ENCODE data around the gene HSD3B7.
A peak's percentile ranks its signal among the peaks of the same experiment; 100 is the strongest.

HSD3B7 gene

DNA sequence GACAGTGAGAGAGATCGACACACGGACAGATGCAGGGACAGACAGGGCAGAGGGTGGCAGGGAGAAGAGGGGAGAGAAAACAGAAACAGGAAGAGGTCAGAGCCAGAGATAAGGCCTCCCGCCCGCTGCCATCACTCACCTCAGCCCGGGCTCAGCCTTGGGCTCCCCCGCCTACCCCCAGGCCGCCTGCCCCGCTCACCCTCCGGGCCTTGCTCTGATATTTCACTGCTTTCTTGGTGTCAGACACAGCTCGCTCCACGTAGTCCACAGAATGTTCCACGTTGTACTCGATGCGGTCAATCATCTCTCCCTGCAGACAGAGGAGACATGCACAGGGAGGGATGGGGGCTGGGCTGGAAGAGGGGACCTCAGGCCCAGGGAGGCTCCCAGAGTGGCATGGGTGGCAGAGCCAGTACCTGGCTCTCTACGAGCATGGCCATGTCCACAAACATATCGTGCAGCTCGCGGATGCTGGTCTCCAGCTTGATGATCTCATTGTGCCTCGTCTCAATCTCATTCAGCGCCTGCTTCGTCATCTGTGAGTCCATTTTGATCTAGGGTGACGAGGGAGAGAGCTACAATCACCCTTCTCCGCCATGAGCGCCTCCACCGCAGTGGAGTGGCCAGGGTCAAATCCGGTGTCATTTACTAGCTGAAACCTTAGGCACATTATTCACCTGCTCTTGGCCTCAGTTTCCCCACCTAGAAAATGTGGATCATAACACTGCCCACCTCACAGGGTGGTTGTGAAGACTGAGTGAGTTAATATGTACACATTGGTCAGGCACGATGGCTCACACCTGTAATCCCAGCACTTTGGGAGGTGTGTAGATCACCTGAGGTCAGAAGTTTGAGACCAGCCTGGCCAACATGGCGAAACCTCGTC lies 8.2 kb downstream of the HSD3B7 start:
- TF ChIP-seq, protein P1, sequence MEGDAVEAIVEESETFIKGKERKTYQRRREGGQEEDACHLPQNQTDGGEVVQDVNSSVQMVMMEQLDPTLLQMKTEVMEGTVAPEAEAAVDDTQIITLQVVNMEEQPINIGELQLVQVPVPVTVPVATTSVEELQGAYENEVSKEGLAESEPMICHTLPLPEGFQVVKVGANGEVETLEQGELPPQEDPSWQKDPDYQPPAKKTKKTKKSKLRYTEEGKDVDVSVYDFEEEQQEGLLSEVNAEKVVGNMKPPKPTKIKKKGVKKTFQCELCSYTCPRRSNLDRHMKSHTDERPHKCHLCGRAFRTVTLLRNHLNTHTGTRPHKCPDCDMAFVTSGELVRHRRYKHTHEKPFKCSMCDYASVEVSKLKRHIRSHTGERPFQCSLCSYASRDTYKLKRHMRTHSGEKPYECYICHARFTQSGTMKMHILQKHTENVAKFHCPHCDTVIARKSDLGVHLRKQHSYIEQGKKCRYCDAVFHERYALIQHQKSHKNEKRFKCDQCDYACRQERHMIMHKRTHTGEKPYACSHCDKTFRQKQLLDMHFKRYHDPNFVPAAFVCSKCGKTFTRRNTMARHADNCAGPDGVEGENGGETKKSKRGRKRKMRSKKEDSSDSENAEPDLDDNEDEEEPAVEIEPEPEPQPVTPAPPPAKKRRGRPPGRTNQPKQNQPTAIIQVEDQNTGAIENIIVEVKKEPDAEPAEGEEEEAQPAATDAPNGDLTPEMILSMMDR (IDR thresholded peaks at IDR 0.05; ENCODE audit: insufficient read depth, low read length, poor library complexity, severe bottlenecking), result no peak
- no peak for DNase-seq (ENCODE audit: extremely low read depth, insufficient read length)
- H3K27me3 ChIP-seq (replicated peaks; ENCODE audit: control insufficient read depth, insufficient read depth, low read length), result no peaks in the 10 kb centered on the region
- H3K36me3 ChIP-seq (ENCODE audit: control insufficient read depth, insufficient read depth, low read length), result no peaks in the 10 kb centered on the region
- H3K4me3 ChIP-seq (replicated peaks; ENCODE audit: low read depth, low read length), result no peak overlapping the region

DNA sequence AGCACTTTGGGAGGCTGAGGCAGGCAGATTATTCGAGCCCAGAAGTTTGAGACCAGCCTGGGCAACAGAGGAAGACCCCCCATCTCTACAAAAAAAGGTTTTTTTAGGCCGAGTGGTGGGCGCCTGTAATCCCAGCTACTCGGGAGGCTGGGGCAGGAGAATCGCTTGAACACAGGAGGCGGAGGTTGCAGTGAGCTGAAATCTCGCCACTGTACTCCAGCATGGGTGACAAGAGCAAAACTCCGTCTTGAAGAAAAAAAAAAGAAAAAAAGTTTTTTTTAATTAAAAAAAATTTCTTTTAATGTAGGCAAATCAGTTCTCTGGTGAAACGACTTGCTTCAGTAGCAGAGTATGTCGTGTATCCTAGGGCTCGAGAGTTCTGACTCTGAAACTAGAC lies 10.9 kb downstream of the HSD3B7 start:
- DNase-seq (ENCODE audit: extremely low read depth, insufficient read length), result no peak
- TF ChIP-seq, protein P1 (IDR thresholded peaks at IDR 0.05; ENCODE audit: insufficient read depth, low read length, poor library complexity, severe bottlenecking), result no peak
- H3K36me3 ChIP-seq (ENCODE audit: control insufficient read depth, insufficient read depth, low read length), result no peaks in the 10 kb centered on the region
- no peaks in the 10 kb centered on the region for H3K27me3 ChIP-seq (replicated peaks; ENCODE audit: control insufficient read depth, insufficient read depth, low read length)
- H3K4me3 ChIP-seq (replicated peaks; ENCODE audit: low read depth, low read length), result peak overlapping the region; percentile 78

DNA sequence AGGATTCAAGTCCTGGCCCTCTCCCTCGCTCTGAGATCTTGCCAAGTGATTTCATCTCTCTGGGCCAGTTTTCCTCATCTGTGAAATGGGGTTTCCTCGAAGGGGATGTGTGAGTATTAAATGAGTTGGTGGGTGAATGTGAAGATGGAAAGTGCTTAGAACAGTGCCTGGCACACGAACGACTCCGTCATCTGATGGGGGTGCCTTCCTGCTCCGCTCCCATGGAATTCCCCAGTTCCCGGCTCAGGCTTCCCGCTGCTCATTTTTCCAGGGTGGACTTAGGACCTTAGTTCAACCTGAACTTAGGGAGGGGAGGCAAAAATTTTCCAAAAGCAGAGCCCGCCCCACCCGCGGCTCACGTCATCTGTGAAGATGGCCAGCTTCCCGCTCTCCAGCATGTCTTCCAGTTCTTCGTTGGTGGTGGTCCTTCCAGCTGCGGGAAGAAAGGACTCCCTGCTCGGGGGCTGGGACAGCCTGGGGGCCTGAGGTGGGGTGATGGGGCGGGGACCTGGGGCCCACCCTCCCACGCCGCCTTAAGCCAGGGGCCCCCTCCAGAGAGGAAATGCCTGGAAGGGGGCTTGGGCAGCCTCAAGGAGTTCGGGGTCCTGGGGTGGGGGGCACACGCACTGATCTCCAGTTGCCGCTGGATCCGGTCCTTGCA lies 11.4 kb downstream of the HSD3B7 start:
- DNase-seq (ENCODE audit: extremely low read depth, insufficient read length), result no peak

DNA sequence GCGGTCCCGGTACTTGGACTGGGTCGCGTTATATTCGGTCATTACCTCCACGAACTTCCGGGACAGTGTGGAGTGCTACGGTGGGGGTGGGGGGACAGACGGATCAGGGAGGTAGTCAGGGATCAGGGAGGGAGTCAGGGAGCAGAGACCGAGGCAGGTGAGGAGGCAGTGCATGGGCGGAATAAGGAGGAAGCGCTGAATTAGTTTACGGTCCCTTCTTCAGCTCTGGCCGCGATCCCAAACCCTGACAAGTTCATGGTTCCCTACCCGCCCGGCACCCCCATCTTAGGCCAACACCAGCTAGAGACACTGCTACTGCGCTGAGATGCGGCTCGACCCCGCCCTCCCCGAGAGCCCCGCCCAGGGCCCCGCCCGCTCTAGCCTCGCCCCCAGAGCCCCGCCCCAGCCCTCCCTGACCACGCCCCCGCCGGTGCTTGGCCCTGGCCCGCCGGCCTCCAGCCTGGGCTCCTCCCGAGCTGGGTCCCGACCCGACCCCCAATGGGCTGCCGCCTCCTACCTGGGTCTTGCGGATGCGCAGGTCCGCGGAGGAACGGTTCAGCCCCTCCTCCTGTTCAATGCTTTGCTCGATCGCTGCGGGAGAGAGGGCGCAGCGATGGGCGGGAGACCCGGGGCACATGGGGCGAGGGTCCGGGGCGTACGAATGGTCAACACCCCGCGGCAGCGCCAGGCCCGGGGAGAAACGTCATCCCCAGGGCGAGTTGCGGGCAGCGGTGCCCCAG lies 12.1 kb downstream of the HSD3B7 start:
- no peaks in the 10 kb centered on the region for H3K36me3 ChIP-seq (ENCODE audit: control insufficient read depth, insufficient read depth, low read length)
- DNase-seq (ENCODE audit: extremely low read depth, insufficient read length), result peak; percentile 84
- H3K4me3 ChIP-seq (replicated peaks; ENCODE audit: low read depth, low read length), result peak overlapping the region; percentile 78
- no peaks in the 10 kb centered on the region for H3K27me3 ChIP-seq (replicated peaks; ENCODE audit: control insufficient read depth, insufficient read depth, low read length)
- TF ChIP-seq, protein P1 (IDR thresholded peaks at IDR 0.05; ENCODE audit: insufficient read depth, low read length, poor library complexity, severe bottlenecking), result no peak

More for the DNA sequence above, 11.4 kb downstream of the HSD3B7 start:
- TF ChIP-seq, protein P1 (IDR thresholded peaks at IDR 0.05; ENCODE audit: insufficient read depth, low read length, poor library complexity, severe bottlenecking), result no peak
- peak overlapping the region; percentile 78 for H3K4me3 ChIP-seq (replicated peaks; ENCODE audit: low read depth, low read length)
- H3K36me3 ChIP-seq (ENCODE audit: control insufficient read depth, insufficient read depth, low read length), result no peaks in the 10 kb centered on the region
- no peaks in the 10 kb centered on the region for H3K27me3 ChIP-seq (replicated peaks; ENCODE audit: control insufficient read depth, insufficient read depth, low read length)

DNA sequence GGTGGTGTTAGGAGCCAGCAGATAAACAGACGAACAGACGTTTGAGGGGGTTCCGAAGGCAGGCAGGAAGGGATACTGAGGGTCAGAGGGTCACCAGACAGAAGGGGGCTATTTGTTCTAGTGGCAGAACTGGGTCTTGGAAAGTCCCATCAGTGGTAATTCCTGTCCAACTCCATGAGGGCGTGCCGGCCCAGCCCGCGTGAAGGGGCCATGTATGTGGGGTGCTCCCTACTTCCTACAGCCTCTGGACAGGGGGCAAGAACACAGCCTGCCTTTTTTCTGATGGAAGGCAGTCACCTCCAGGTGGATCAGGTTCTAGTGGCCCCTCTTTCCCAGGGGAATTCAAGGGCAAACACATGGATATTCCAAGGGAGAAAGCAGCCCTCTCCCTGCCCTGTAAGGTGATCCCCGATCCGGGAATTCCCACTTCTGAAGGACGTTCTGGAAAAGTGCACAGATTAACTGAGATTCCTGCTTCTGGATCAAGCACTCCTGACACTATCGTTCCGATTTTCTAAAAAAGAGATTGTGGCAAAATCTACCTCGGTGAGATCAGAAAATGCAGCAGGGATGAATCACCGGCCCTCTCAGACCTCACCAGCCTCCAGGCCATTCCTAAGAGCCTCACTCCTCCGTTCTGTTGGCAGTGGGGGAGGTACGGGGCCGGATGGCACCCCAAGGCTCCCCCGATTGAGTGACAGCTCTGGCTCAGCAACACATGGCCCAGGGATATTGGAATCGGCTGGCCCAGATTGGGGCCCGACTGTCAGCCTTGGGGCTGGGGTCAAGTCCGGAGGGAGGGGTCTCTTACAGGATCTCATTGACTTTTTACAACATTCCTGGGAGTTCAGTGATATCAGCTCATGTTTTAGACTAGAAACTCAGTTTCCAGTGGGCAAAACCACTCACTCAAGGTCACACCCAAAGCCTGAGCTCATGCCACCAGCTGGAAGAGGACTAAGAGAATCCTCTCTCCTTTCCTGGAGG lies 13.0 kb downstream of the HSD3B7 start:
- H3K27me3 ChIP-seq (replicated peaks; ENCODE audit: control insufficient read depth, insufficient read depth, low read length), result no peaks in the 10 kb centered on the region; the same call in 1 of the 2 replicates
- no peaks in the 10 kb centered on the region for H3K36me3 ChIP-seq (ENCODE audit: control insufficient read depth, insufficient read depth, low read length)
- H3K4me3 ChIP-seq (replicated peaks; ENCODE audit: low read depth, low read length), result peak overlapping the region; percentile 50
- TF ChIP-seq, protein P1 (IDR thresholded peaks at IDR 0.05; ENCODE audit: insufficient read depth, low read length, poor library complexity, severe bottlenecking), result no peak
- DNase-seq (ENCODE audit: extremely low read depth, insufficient read length), result no peak
